KMS-11 (cell line): ENCODE results near the gene LHFPL6.

Experiments used
- H2AFZ ChIP-seq: fragments of 200-600 bp; sonication (generic); 2 replicates; pipeline ENCODE4 v1.6.1; 2016; ENCODE audit warnings: antibody characterized with exemption, mixed run types, low read depth
- H3K27ac ChIP-seq: fragments of 200-600 bp; sonication (generic); 2 replicates; pipeline ENCODE4 v1.6.1; 2016; ENCODE audit warnings: mild to moderate bottlenecking, mixed run types
- H3K27me3 ChIP-seq: fragments of 200-600 bp; sonication (generic); 2 replicates; pipeline ENCODE4 v1.6.1; 2017; ENCODE audit warnings: mild to moderate bottlenecking, low read depth, mixed run types, moderate library complexity; ENCODE audit not compliant: insufficient read depth
- H3K36me3 ChIP-seq: fragments of 200-600 bp; sonication (generic); 2 replicates; pipeline ENCODE4 v1.6.1; 2017; ENCODE audit warnings: mild to moderate bottlenecking, mixed run types; ENCODE audit not compliant: insufficient read depth
- H3K4me1 ChIP-seq: fragments of 200-600 bp; sonication (generic); 2 replicates; pipeline ENCODE4 v1.6.1; 2016; ENCODE audit warnings: mild to moderate bottlenecking, low read depth, mixed run types; ENCODE audit not compliant: poor library complexity, severe bottlenecking
- H3K4me2 ChIP-seq: fragments of 200-600 bp; sonication (generic); 2 replicates; pipeline ENCODE4 v1.7.0; 2016; ENCODE audit warnings: mild to moderate bottlenecking, mixed run types
- H3K4me3 ChIP-seq: fragments of 200-600 bp; sonication (generic); IDR thresholded peaks from 2 replicates; pipeline ENCODE4 v1.6.1; 2017; ENCODE audit warnings: low read depth, low read length, mixed read lengths; ENCODE audit not compliant: insufficient read depth
- H3K79me2 ChIP-seq: fragments of 200-600 bp; sonication (generic); 2 replicates; pipeline ENCODE4 v1.6.1; 2016; ENCODE audit warnings: low read depth, mixed run types; ENCODE audit not compliant: insufficient read depth
- H3K9ac ChIP-seq: fragments of 200-600 bp; sonication (generic); 2 replicates; pipeline ENCODE4 v1.6.1; 2016; ENCODE audit warnings: mild to moderate bottlenecking, mixed run types
- H4K20me1 ChIP-seq: fragments of 200-600 bp; sonication (generic); 2 replicates; pipeline ENCODE4 v1.6.1; 2016; ENCODE audit warnings: mild to moderate bottlenecking, mixed run types; ENCODE audit not compliant: insufficient read depth
- TF ChIP-seq, protein P1 (sequence below): fragments of 200-600 bp; sonication (generic); conservative IDR thresholded peaks from 2 replicates; pipeline ENCODE4 v1.6.1; 2017; ENCODE audit warnings: low read depth, mild to moderate bottlenecking, antibody characterized with exemption, low read length, moderate library complexity, mixed read lengths

LHFPL6 gene

GRCh38 chr13:39324806-39325311 lies 278.1 kb downstream of the LHFPL6 start:
- no peaks in the 10 kb centered on the region for H3K36me3 ChIP-seq
- no peaks in the 10 kb centered on the region for H3K79me2 ChIP-seq
- no peaks in the 10 kb centered on the region for H4K20me1 ChIP-seq
- no peaks in the 10 kb centered on the region for H3K4me1 ChIP-seq
- no peak overlapping the region for H3K4me2 ChIP-seq
- no peak overlapping the region for H3K4me3 ChIP-seq
- H2AFZ ChIP-seq, result no peak overlapping the region
- H3K9ac ChIP-seq, result no peak overlapping the region
- H3K27me3 ChIP-seq, result no peaks in the 10 kb centered on the region
- H3K27ac ChIP-seq, result no peak overlapping the region
- TF ChIP-seq, protein P1, sequence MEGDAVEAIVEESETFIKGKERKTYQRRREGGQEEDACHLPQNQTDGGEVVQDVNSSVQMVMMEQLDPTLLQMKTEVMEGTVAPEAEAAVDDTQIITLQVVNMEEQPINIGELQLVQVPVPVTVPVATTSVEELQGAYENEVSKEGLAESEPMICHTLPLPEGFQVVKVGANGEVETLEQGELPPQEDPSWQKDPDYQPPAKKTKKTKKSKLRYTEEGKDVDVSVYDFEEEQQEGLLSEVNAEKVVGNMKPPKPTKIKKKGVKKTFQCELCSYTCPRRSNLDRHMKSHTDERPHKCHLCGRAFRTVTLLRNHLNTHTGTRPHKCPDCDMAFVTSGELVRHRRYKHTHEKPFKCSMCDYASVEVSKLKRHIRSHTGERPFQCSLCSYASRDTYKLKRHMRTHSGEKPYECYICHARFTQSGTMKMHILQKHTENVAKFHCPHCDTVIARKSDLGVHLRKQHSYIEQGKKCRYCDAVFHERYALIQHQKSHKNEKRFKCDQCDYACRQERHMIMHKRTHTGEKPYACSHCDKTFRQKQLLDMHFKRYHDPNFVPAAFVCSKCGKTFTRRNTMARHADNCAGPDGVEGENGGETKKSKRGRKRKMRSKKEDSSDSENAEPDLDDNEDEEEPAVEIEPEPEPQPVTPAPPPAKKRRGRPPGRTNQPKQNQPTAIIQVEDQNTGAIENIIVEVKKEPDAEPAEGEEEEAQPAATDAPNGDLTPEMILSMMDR, result no peak

- H3K4me1 ChIP-seq, result no peaks in the 10 kb centered on the region
- no peaks in the 10 kb centered on the region for H3K36me3 ChIP-seq
- no peak overlapping the region for H3K9ac ChIP-seq
- no peak overlapping the region for H3K4me3 ChIP-seq
- no peak overlapping the region for H3K4me2 ChIP-seq
- no peaks in the 10 kb centered on the region for H3K27me3 ChIP-seq
- no peaks in the 10 kb centered on the region for H3K79me2 ChIP-seq
- no peak overlapping the region for H2AFZ ChIP-seq
- H4K20me1 ChIP-seq, result no peaks in the 10 kb centered on the region
- no peak overlapping the region for H3K27ac ChIP-seq
- TF ChIP-seq, protein P1, result no peak
Observed at GRCh38 chr13:39322836-39323585, 280.0 kb downstream of the LHFPL6 start.

DNA sequence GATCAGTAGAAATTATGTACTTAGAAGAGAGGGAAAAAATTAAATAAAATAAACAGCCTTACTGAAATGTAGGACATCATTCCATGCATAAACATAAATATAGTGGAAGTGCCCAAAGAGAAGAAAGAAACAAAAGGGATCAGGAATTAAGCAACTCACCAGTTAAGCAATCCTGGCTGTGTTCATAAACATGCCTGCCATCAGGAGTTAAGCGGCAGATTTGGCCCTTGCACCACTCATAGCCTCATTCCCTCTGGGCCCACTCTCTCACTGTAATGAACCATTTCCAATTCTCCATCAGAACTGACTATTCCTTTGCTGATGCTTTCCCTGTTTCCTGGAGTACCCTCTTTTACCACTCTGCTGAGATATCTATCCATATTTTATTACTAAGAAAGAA lies 281.4 kb downstream of the LHFPL6 start:
- H3K27ac ChIP-seq, result no peak overlapping the region
- H3K4me2 ChIP-seq, result no peak overlapping the region
- TF ChIP-seq, protein P1, result no peak
- H3K27me3 ChIP-seq, result no peaks in the 10 kb centered on the region
- no peaks in the 10 kb centered on the region for H4K20me1 ChIP-seq
- H3K36me3 ChIP-seq, result no peaks in the 10 kb centered on the region
- no peak overlapping the region for H2AFZ ChIP-seq
- H3K4me3 ChIP-seq, result no peak overlapping the region
- H3K79me2 ChIP-seq, result no peaks in the 10 kb centered on the region
- no peak overlapping the region for H3K9ac ChIP-seq
- H3K4me1 ChIP-seq, result no peaks in the 10 kb centered on the region

DNA sequence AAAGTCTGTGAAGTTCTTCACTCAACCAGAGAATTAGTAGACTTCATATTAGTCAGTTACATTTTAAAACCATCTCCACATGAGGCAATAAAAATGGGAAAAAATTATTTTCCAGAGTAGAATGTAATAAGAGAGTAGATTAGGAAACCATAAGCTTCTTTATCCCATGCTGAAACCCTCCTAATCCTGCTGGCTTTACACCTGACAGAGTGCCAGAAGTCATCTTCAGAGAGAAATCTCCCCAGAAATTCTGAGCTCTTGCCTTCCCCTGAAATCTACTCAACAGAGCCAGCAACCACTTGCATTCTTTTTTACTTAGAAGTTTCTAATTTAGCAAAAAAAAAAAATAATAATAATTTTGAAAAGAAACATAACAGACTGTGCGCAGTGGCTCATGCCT lies 284.8 kb downstream of the LHFPL6 start:
- no peaks in the 10 kb centered on the region for H3K79me2 ChIP-seq
- TF ChIP-seq, protein P1, result no peak
- H3K4me3 ChIP-seq, result no peak overlapping the region
- no peak overlapping the region for H3K4me2 ChIP-seq
- H2AFZ ChIP-seq, result no peak overlapping the region
- no peaks in the 10 kb centered on the region for H4K20me1 ChIP-seq
- no peaks in the 10 kb centered on the region for H3K36me3 ChIP-seq
- H3K27me3 ChIP-seq, result no peaks in the 10 kb centered on the region
- H3K27ac ChIP-seq, result no peak overlapping the region
- H3K9ac ChIP-seq, result no peak overlapping the region
- no peaks in the 10 kb centered on the region for H3K4me1 ChIP-seq
